ENCODE data around the gene ZMPSTE24.

- TF ChIP-seq CTCF (IDR thresholded peaks at IDR 0.05) = no peak
- TF ChIP-seq POLR2A (IDR thresholded peaks at IDR 0.05) = no peak
- TF ChIP-seq POLR2AphosphoS5 (IDR thresholded peaks at IDR 0.05; ENCODE audit: insufficient read depth in 1 of 2, low read depth in 1 of 2) = no peak
These were observed 44.4 kb downstream of the ZMPSTE24 start for GRCh38 chr1:40302475-40302874.

All from vagina (tissue), 2 donors.